GM19395 (cell line): ENCODE results near the gene GID8.

Experiments
- ATAC-seq: cut with Tn5 transposase; IDR thresholded peaks from one replicate; pipeline ENCODE4 v1.9.1; 2021; ENCODE audit warnings: mild to moderate bottlenecking, moderate library complexity; ENCODE audit not compliant: unreplicated experiment

The GID8 gene

GRCh38 chr20:62980970-62981369, 43.0 kb downstream of the GID8 start:
- ATAC-seq, result no peak

GRCh38 chr20:62982124-62983075, 44.5 kb downstream of the GID8 start:
- ATAC-seq, result no peak

DNA sequence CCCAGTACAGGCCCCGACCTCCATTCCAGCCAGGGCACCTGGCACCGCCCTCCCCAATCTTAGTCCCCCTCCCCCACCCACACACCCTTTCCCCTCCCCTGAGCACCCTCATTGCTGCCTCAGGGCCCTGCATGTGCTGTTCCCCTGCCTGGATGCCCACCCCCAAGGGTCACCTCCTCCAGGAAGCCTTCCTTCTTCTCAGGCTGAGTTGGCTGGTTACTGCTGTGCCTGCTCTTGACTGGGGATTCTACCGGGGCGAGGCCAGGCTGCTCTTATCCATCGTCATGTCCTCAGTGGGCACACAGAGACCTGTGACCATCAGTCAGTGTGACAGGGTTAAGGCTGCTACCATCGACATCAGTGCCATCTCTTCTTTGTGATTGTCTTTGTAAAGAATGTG, 45.3 kb downstream of the GID8 start:
- ATAC-seq, result no peak

- no peak for ATAC-seq
These were observed 46.9 kb downstream of the GID8 start for GRCh38 chr20:62984666-62985443.

DNA sequence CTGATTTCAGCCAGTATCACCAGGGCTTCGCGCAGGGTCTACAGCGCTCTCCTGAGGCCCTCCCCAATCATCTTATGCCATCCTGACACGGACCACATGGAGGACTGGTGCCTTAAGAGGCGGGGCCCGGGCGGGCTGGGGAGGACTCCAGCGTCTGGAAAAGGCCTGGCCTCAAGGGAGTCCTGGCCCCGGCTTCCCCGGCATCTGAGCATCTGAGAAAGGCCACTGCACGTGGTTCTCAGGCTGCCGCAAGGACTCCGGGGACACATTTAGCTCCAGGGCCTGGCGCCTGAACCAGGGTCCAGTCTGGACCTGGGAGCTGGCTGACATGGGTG, 47.5 kb downstream of the GID8 start:
- no peak for ATAC-seq

DNA sequence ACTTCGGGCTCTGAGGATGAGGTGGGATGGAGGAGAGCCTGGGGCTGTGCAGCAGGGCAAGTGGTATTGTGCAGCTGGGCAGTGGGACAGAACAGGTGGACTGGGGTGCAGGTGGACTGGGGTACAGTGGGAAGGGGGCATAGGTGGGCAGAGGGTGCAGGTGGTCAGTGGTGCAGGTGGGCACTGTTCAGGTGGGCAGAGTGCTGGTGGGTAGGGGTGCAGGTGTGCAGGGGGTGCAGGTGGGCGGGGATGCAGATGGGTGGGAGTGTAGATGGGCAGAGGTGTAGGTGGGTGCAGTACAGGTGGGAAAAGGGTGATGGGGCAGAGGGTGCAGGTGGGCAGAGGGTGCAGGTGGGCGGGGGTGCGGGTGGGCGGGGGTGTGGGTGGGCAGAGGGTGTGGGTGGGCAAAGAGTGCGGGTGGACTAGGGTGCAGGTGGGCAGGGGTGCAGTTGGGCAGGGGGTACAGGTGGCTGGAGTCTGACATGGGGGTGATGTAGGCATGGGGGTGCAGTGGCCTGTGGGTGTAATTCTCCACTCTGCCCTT, 48.4 kb downstream of the GID8 start:
- ATAC-seq, result no peak

GRCh38 chr20:62987114-62987513, 49.2 kb downstream of the GID8 start:
- no peak for ATAC-seq

DNA sequence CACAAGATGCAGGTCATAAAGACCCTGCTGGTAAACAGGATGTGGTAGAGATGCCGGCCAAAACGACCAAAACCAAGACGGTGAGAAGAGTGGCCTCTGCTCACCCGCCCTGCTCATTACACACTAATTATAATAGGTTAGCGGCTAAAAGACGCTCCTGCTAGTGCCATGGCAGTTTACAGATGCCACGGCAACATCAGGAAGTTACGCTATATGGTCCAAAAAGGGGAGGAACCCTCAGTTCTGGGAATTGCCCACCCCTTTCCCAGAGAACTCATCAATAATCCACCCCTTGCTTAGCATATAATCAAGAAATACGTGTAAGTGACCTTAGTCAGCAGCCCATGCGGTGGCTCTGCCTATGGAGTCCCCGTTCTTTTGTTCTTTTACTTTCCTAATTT, 51.3 kb downstream of the GID8 start:
- ATAC-seq, result no peak

DNA sequence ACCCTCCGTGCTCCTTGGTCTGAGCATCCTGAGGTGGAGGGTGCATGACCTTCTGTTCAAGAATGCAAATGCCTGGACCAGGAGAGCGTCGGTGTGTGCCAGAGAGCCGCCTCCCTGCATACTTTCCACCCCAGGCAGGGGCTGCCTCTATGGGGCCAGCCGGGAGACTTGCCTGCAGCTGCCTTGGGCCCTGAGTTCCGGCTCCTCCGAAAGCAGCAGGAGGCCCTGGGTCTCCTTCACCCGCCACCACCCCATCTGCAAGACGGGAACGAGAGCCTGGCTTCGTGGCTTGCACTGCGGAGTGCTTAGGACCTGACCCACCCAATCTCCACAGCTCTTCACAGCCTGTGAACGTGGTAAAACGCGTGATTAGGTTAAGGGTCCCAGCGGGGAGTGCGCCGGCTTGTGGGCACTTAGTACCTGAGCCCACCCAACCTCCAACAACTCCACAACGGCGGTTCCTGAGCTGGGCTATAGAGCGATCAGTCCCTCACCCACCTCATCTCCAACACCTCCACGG, 52.4 kb downstream of the GID8 start:
- ATAC-seq, result no peak

- ATAC-seq, result no peak
These were observed 53.4 kb downstream of the GID8 start for GRCh38 chr20:62991196-62991807.

GRCh38 chr20:62991863-62992262, 53.9 kb downstream of the GID8 start:
- no peak for ATAC-seq

GRCh38 chr20:62993856-62994494, 56.0 kb downstream of the GID8 start:
- no peak for ATAC-seq

GRCh38 chr20:62994869-62995281, 56.9 kb downstream of the GID8 start:
- no peak for ATAC-seq

DNA sequence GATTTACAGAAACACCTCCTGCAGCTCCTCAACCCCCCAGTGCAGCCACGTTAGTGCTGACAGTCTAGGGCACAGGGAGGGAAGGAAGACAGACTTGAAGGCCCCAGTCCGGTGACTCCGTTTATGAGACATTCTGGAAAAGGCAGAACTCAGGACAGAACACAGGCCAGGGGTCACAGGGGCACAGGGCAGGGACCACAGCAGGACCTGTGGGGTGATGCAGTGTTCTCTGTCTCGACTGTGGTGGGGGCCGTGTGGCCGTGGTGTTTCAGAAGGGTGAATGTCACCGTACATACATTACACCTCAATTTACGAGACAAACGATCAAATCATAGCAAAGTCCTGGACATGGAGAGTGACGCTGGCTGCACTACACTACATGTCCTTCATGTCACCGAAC, 57.5 kb downstream of the GID8 start:
- ATAC-seq, result no peak

- ATAC-seq, result no peak
These were observed 58.1 kb downstream of the GID8 start for GRCh38 chr20:62995898-62996595.

DNA sequence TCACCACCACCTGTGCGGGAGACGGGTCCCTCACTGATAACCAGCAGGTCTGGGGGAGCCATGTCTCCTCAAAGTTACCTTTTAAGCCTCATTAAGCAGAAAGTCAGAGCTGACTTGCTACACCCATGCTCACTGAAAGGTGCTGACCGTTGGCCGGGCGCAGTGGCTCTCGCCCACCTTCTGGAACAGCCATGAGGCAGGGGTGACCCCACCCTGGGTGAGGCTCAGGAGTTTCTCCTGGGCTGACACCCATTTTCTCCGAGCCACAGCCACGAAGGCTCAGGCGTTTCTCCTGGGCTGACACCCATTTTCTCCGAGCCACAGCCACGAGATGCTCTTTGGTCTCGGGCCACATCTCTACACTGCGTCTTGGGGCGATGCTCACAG, 58.6 kb downstream of the GID8 start:
- no peak for ATAC-seq

GRCh38 chr20:62997417-62998035, 59.6 kb downstream of the GID8 start:
- no peak for ATAC-seq
